H9 (cell line): ENCODE measurements around the gene MANF. TPM values are rescaled to one million over a fixed set of nuclear protein-coding genes. Genes with fewer than 3 reads are reported as not detected.

Experiments used
- DNase-seq: peaks from one replicate; pipeline ENCODE4 v3.0.0-alpha.2; 2017
- H2AFZ ChIP-seq: one replicate; pipeline ENCODE4 v1.6.1; 2013; ENCODE audit warnings: mild to moderate bottlenecking, low read length, control low read depth, moderate library complexity
- H2AK5ac ChIP-seq: 2 replicates; pipeline ENCODE4 v1.6.1; 2013; ENCODE audit warnings: low read length, control low read depth, mixed read lengths; ENCODE audit not compliant: insufficient read length
- H2BK120ac ChIP-seq: one replicate; pipeline ENCODE4 v1.6.1; 2013; ENCODE audit warnings: low read depth, mild to moderate bottlenecking, low read length, control low read depth, inconsistent platforms; ENCODE audit not compliant: poor library complexity, severe bottlenecking
- H2BK12ac ChIP-seq: 2 replicates; pipeline ENCODE4 v1.6.1; 2013; ENCODE audit warnings: low read length, control low read depth, mixed read lengths, low read depth; ENCODE audit not compliant: insufficient read length
- H2BK15ac ChIP-seq: 2 replicates; pipeline ENCODE4 v1.6.1; 2013; ENCODE audit warnings: low read depth, low read length, control low read depth
- H2BK20ac ChIP-seq: one replicate; pipeline ENCODE4 v1.6.1; 2013; ENCODE audit warnings: low read depth, mild to moderate bottlenecking, low read length, control low read depth, inconsistent platforms; ENCODE audit not compliant: poor library complexity, severe bottlenecking
- H2BK5ac ChIP-seq: 2 replicates; pipeline ENCODE4 v1.6.1; 2013; ENCODE audit warnings: low read length, control low read depth, mixed read lengths; ENCODE audit not compliant: insufficient read length
- H3K14ac ChIP-seq: 2 replicates; pipeline ENCODE4 v1.6.1; 2013; ENCODE audit warnings: low read length, control low read depth; ENCODE audit not compliant: insufficient read depth
- H3K18ac ChIP-seq: 2 replicates; pipeline ENCODE4 v1.6.1; 2013; ENCODE audit warnings: low read depth, mild to moderate bottlenecking, mixed read lengths, low read length, control low read depth; ENCODE audit not compliant: insufficient read length
- H3K23ac ChIP-seq: 2 replicates; pipeline ENCODE4 v1.6.1; 2013; ENCODE audit warnings: low read length, control low read depth, mixed read lengths, low read depth; ENCODE audit not compliant: insufficient read length
- H3K23me2 ChIP-seq: 2 replicates; pipeline ENCODE4 v1.6.1; 2013; ENCODE audit warnings: low read depth, mild to moderate bottlenecking, mixed read lengths, low read length, control low read depth; ENCODE audit not compliant: insufficient read length, poor library complexity, severe bottlenecking
- H3K27ac ChIP-seq: 2 replicates; pipeline ENCODE4 v1.5.1; 2013; ENCODE audit warnings: low read length, control low read depth, mixed read lengths, low read depth; ENCODE audit not compliant: insufficient read length
- H3K27me3 ChIP-seq: 2 replicates; pipeline ENCODE4 v1.6.1; 2013; ENCODE audit warnings: low read length, control low read depth, inconsistent platforms; ENCODE audit not compliant: insufficient read depth
- H3K4ac ChIP-seq: 2 replicates; pipeline ENCODE4 v1.6.1; 2013; ENCODE audit warnings: low read depth, mild to moderate bottlenecking, control low read depth, inconsistent platforms, low read length, moderate library complexity
- H3K4me1 ChIP-seq: 2 replicates; pipeline ENCODE4 v1.6.1; 2013; ENCODE audit warnings: low read length, control low read depth, inconsistent platforms; ENCODE audit not compliant: insufficient read depth
- H3K4me2 ChIP-seq: 2 replicates; pipeline ENCODE4 v1.6.1; 2013; ENCODE audit warnings: low read length, control low read depth, mixed read lengths; ENCODE audit not compliant: insufficient read length, insufficient read depth
- H3K56ac ChIP-seq: 2 replicates; pipeline ENCODE4 v1.6.1; 2013; ENCODE audit warnings: low read depth, mild to moderate bottlenecking, mixed read lengths, low read length, control low read depth; ENCODE audit not compliant: insufficient read length
- H3K79me1 ChIP-seq: 2 replicates; pipeline ENCODE4 v1.6.1; 2013; ENCODE audit warnings: low read depth, mild to moderate bottlenecking, moderate library complexity, low read length, control low read depth, inconsistent platforms; ENCODE audit not compliant: insufficient read depth, poor library complexity, severe bottlenecking
- H3K79me2 ChIP-seq: 2 replicates; pipeline ENCODE4 v1.6.1; 2013; ENCODE audit warnings: low read length, control low read depth, inconsistent platforms; ENCODE audit not compliant: insufficient read depth
- H3K9ac ChIP-seq: 2 replicates; pipeline ENCODE4 v1.6.1; 2013; ENCODE audit warnings: low read length, control low read depth, mixed read lengths; ENCODE audit not compliant: insufficient read length; ENCODE audit errors: extremely low read depth
- H3K9me3 ChIP-seq: one replicate; pipeline ENCODE4 v1.6.1; 2013; ENCODE audit warnings: low read depth, low read length, inconsistent platforms; ENCODE audit not compliant: control insufficient read depth
- H3T11ph ChIP-seq: one replicate; pipeline ENCODE4 v1.6.1; 2013; ENCODE audit warnings: mild to moderate bottlenecking, low read length, control low read depth, inconsistent platforms
- H4K20me1 ChIP-seq: one replicate; pipeline ENCODE4 v1.6.1; 2013; ENCODE audit not compliant: control insufficient read depth, insufficient read length, insufficient read depth
- H4K5ac ChIP-seq: 2 replicates; pipeline ENCODE4 v1.6.1; 2013; ENCODE audit warnings: low read depth, mild to moderate bottlenecking, mixed read lengths, low read length, control low read depth; ENCODE audit not compliant: insufficient read length
- H4K8ac ChIP-seq: replicated peaks from 2 replicates; pipeline ENCODE4 v1.6.1; 2013; ENCODE audit warnings: low read length, control low read depth, mixed read lengths, low read depth; ENCODE audit not compliant: insufficient read length
- H4K91ac ChIP-seq: 2 replicates; pipeline ENCODE4 v1.6.1; 2013; ENCODE audit warnings: low read depth, mild to moderate bottlenecking, moderate library complexity, mixed read lengths, low read length, control low read depth; ENCODE audit not compliant: insufficient read length
- H3K27ac Mint-ChIP-seq, 3 experiments: 2 replicates in 2 of 3; 3 replicates in 1 of 3; pipeline ENCODE4 v1.8.0; 2020 to 2021; ENCODE audit warnings: mixed read lengths in 3 of 3, mild to moderate bottlenecking in 1 of 3, moderate library complexity in 1 of 3
- H3K27me3 Mint-ChIP-seq: 2 replicates; pipeline ENCODE4 v1.8.0; 2021; ENCODE audit warnings: low read depth, mild to moderate bottlenecking, moderate library complexity, mixed read lengths
- H3K36me3 Mint-ChIP-seq, 3 experiments: 2 replicates in 2 of 3; 3 replicates in 1 of 3; pipeline ENCODE4 v1.8.0; 2020 to 2021; ENCODE audit warnings: low read depth in 3 of 3, mixed read lengths in 3 of 3; ENCODE audit not compliant: insufficient read depth in 1 of 3
- H3K4me1 Mint-ChIP-seq, 2 experiments: 2 replicates each; pipeline ENCODE4 v1.8.0; 2020; ENCODE audit warnings: mixed read lengths in 2 of 2
- H3K4me3 Mint-ChIP-seq, 2 experiments: 2 replicates in 1 of 2; 3 replicates in 1 of 2; pipeline ENCODE4 v1.8.0; 2020 to 2021; ENCODE audit warnings: mild to moderate bottlenecking in 2 of 2, mixed read lengths in 2 of 2, moderate library complexity in 1 of 2
- H3K9me3 Mint-ChIP-seq, 2 experiments: 2 replicates in 1 of 2; 3 replicates in 1 of 2; pipeline ENCODE4 v1.8.0; 2020; ENCODE audit warnings: mild to moderate bottlenecking in 2 of 2, mixed read lengths in 2 of 2, moderate library complexity in 1 of 2
- CTCF ChIP-seq: fragments of 200-600 bp; sonication (generic); conservative IDR thresholded peaks from 3 replicates; pipeline ENCODE4 v1.8.0; 2021; ENCODE audit warnings: antibody characterized with exemption, mild to moderate bottlenecking
- WGBS: extraction: QIAGEN DNeasy Blood & Tissue Kit; methylation state at CpG from one replicate; pipeline ENCODE4 v1.1.7; 2013; ENCODE audit warnings: missing lambda C conversion rate, low lambda C conversion rate, mixed read lengths; ENCODE audit not compliant: insufficient read length; ENCODE audit errors: extremely low coverage; 5-methylcytosine and 5-hydroxymethylcytosine counted together
- total RNA-seq: library from RNA; stranded (reverse); gene quantifications from 2 replicates; pipeline ENCODE4 v1.2.1, GENCODE V29; 2021

The MANF gene
- total RNA-seq, 1 experiment from 2014 or later: 148 TPM

DNA sequence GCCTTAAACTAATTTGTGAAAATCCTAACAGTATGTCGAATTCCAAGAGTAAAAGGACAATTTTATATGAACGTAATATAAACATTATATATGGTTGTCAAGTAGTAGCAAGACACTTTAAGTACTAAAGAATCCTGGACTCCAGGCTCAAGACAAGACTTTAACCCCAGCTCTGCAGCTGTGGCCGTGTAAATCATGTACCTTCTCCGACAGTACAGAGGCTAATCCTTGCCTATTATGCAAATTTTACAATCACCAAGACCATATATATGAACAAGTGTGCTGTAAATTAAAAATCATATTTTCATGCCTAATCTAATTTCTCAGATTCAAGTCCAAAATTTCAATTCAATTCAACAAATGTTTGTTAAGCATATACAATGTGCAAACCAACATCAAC lies 41.8 kb downstream of the MANF start:
- no peak overlapping the region for H2BK5ac ChIP-seq
- H2BK12ac ChIP-seq: no peak overlapping the region
- no peaks in the 10 kb centered on the region for H3K4me1 Mint-ChIP-seq
- H3K4me2 ChIP-seq: no peak overlapping the region
- WGBS: no CpG with 5 or more reads among the region's 4 CpGs
- H3K27me3 ChIP-seq: no peaks in the 10 kb centered on the region
- H2BK15ac ChIP-seq: no peak overlapping the region
- no peaks in the 10 kb centered on the region; the same call in 1 of the 2 replicates for H3K27me3 Mint-ChIP-seq
- H3K36me3 Mint-ChIP-seq: peaks cover 10 to 44% (median 28%) of the 10 kb centered on the region in 3 experiments; a peak in 6 of 7 replicates
- no peak overlapping the region for H3K27ac ChIP-seq
- H3T11ph ChIP-seq: no peak overlapping the region
- no peak overlapping the region for H4K5ac ChIP-seq
- no peak overlapping the region for H3K14ac ChIP-seq
- H3K79me2 ChIP-seq: no peaks in the 10 kb centered on the region
- no peak overlapping the region for H3K23ac ChIP-seq
- no peaks in the 10 kb centered on the region for H4K20me1 ChIP-seq
- no peaks in the 10 kb centered on the region for H3K79me1 ChIP-seq
- no peak overlapping the region for H2AFZ ChIP-seq
- no peak overlapping the region for H3K56ac ChIP-seq
- H3K9me3 ChIP-seq: no peaks in the 10 kb centered on the region
- no peak overlapping the region for H3K9ac ChIP-seq
- no peak overlapping the region for H3K4ac ChIP-seq
- no peak for DNase-seq
- H3K23me2 ChIP-seq: no peaks in the 10 kb centered on the region
- no peak overlapping the region for H3K18ac ChIP-seq
- no peak for TF ChIP-seq CTCF
- H4K8ac ChIP-seq: no peak overlapping the region
- no peak overlapping the region for H2AK5ac ChIP-seq
- no peak overlapping the region for H3K27ac Mint-ChIP-seq
- no peak overlapping the region for H3K4me3 Mint-ChIP-seq
- H2BK120ac ChIP-seq: no peak overlapping the region
- H2BK20ac ChIP-seq: no peak overlapping the region
- H3K4me1 ChIP-seq: no peaks in the 10 kb centered on the region
- no peak overlapping the region for H4K91ac ChIP-seq
- H3K9me3 Mint-ChIP-seq: no peaks in the 10 kb centered on the region
